Measurements from ENCODE around the gene NPR2. TPM values are rescaled to one million over a fixed set of nuclear protein-coding genes. Genes with fewer than 3 reads are reported as not detected.

Gene NPR2
- total RNA-seq, 1 experiment from 2014 or later: 2.1 TPM

DNA sequence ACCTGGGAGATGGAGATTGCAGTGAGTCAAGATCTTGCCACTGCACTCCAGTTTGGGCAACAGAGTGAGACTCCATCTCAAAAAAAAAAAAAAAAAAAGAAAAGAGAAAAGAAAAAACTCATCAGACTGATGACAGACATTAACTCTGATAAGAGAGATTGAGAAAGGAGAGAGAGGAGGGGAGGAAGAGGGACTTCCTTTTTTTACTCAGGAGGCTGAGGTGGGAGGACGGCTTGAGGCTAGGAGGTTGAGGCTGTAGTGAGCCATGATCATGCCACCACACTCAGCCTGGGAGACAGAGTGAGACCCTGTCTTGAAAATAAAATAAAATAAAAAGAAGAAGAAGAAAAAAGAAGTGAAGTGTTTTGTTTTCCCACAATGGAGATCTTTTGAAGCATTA is 27.6 kb upstream of the NPR2 start:
- DNase-seq (ENCODE audit: low read depth): no peak

GRCh38 chr9:35766997-35767396 is 24.4 kb upstream of the NPR2 start:
- DNase-seq (ENCODE audit: low read depth): no peak

GRCh38 chr9:35767458-35767857 is 23.9 kb upstream of the NPR2 start:
- DNase-seq (ENCODE audit: low read depth): no peak

GRCh38 chr9:35769763-35770162 is 21.6 kb upstream of the NPR2 start:
- no peak for DNase-seq (ENCODE audit: low read depth)

GRCh38 chr9:35771075-35771433 is 20.3 kb upstream of the NPR2 start:
- no peak for DNase-seq (ENCODE audit: low read depth)

DNA sequence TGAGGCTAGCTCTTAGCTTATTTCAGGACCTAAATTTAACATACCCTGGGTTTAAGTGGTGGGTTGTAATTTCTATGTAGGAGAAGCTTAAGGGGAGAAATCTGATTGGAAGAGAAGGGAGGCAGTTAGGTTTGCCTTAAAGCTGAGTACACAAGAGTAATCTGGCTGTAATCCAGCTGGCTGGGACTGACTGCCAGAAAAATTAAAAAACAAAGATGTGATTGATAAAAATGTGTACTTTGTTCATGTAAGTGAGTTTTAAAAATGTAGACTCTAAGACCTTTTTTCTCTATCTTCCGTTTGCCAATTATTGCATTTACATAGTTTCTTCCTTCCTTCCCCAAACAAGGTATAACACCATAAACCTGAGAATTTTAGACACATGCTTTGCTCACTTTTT is 19.9 kb upstream of the NPR2 start:
- no peak for DNase-seq (ENCODE audit: low read depth)

- no peak for DNase-seq (ENCODE audit: low read depth)
Observed at GRCh38 chr9:35771943-35772342, 19.4 kb upstream of the NPR2 start.

- DNase-seq (ENCODE audit: low read depth): no peak
Observed at GRCh38 chr9:35774907-35775635, 16.3 kb upstream of the NPR2 start.

- no peak for DNase-seq (ENCODE audit: low read depth)
Observed at GRCh38 chr9:35776018-35776417, 15.4 kb upstream of the NPR2 start.

GRCh38 chr9:35778496-35778895 is 12.9 kb upstream of the NPR2 start:
- DNase-seq (ENCODE audit: low read depth): no peak

GRCh38 chr9:35781066-35781465 is 10.3 kb upstream of the NPR2 start:
- no peak for DNase-seq (ENCODE audit: low read depth)

- DNase-seq (ENCODE audit: low read depth): no peak
Observed at GRCh38 chr9:35783418-35783817, 8.0 kb upstream of the NPR2 start.

- no peak for DNase-seq (ENCODE audit: low read depth)
Observed at GRCh38 chr9:35789541-35789940, 1.9 kb upstream of the NPR2 start.

DNA sequence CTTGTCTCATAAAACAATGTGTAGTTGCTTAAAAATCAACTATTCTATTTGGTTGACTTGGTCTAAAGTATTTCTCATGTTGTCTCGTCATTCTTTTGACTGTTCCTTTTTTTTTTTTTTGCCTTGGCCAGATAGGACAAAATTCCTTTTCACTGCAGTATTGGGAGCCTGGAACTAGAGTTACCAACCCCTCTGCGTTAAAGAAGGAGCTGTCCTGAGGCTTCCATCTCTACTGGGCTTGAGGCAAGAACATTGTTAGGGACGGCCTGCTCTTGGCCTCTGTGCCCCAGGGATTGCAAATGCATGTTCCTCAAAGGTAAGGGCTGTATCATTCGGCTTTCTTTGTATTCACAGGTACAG is 1.4 kb upstream of the NPR2 start:
- DNase-seq (ENCODE audit: low read depth): no peak

- DNase-seq (ENCODE audit: low read depth): peak; percentile 83
Observed at GRCh38 chr9:35790385-35791296, 750 bp upstream of the NPR2 start.

DNA sequence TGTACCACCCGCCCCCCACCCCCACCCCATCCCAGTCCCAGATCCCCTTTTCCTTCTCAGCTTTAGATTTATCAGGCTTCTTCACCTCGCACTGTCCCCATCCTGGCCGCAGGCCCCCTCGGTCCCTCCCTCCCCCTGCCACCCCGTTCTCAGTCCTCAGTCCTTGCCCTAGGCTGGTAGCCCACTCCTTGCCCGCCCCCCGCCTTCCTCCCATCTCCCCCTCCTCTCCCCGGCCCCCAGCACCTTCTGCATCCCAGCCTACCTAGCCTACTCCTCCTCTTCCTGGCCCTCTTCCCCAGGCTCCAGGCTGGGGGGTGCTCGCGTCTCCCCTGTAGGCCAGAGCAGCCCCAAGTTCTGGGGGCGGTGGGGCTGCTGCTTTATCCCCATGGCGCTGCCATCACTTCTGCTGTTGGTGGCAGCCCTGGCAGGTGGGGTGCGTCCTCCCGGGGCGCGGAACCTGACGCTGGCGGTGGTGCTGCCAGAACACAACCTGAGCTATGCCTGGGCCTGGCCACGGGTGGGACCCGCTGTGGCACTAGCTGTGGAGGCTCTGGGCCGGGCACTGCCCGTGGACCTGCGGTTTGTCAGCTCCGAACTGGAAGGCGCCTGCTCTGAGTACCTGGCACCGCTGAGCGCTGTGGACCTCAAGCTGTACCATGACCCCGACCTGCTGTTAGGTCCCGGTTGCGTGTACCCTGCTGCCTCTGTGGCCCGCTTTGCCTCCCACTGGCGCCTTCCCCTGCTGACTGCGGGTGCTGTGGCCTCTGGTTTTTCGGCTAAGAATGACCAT is 828 bp downstream of the NPR2 start:
- no peak for DNase-seq (ENCODE audit: low read depth)

- DNase-seq (ENCODE audit: low read depth): no peak
Observed at GRCh38 chr9:35792826-35793225, 1.4 kb downstream of the NPR2 start.

DNA sequence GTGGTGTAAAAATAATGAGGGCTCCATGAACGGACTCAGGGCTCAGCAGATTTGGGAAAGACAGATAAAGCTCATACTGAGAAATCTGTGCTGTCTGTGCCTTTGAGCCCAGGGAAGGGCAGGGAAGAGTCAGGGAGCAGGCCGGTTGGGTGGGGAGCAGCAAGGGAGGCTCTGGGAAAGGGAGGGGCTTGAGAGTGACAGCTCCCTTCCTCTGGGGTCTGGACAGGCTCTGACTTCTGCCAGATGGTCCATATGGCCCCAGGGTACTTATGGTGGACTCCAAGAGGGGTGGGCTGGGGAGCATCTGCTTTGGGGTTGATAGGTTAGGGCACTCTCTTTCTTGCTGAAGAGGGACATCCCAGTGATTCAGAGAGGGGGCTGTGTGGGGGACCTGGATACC is 2.1 kb downstream of the NPR2 start:
- no peak for DNase-seq (ENCODE audit: low read depth)

DNA sequence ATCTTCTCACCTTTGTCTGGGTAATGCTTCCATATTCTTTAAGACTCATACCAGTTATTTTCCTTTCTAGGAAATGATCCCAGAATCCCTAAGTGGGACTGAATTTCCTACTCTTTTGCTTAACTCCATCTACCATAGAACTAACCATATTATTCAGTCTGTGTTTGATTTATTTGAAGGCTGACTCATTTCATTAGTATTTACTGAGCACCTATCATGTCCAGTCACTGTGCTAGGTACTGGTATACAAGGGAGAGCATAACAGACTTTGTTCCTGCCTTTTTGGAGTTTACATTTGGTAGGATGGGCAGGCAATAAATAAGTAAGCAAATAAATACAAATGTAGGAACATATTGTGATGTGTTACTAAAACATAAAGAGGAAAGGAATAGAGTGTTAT is 4.3 kb downstream of the NPR2 start:
- no peak for DNase-seq (ENCODE audit: low read depth)

DNA sequence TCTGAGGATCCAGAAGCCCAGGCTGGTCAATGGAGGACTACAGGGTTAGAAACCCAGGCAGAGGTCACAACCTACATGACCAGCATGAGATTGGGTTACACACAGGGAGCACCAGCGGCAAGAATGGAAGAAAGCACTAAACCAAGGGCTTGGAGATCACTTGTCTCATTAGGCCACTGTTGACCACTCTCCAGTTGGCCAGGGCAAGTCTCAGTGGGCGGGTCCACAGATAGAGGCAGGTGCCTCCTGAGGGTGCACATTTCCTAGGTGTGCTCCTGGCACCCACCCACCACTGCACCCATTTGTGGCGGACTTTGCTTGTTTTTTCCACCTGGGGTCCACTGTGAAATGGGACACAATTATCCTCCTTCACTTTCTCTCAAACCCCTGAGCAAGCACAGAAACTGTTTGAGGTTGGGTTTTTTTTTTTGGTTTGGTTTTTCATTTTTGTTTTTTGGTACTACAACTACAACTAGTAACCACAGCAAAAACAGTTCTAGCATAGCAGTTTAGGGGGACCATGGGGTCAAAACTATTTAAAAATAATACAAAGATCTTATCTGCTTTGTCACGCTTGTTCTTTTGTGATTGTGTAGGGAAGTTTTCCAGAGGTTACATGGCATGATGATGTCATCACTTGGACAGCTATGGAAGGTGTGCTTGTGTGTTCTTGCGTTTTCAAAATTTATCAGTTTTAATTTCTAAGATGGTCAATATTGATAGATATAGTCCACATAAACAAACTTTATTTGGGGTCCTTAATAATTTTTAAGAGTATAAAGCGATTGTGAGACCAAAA is 6.1 kb downstream of the NPR2 start:
- no peak for DNase-seq (ENCODE audit: low read depth)

DNA sequence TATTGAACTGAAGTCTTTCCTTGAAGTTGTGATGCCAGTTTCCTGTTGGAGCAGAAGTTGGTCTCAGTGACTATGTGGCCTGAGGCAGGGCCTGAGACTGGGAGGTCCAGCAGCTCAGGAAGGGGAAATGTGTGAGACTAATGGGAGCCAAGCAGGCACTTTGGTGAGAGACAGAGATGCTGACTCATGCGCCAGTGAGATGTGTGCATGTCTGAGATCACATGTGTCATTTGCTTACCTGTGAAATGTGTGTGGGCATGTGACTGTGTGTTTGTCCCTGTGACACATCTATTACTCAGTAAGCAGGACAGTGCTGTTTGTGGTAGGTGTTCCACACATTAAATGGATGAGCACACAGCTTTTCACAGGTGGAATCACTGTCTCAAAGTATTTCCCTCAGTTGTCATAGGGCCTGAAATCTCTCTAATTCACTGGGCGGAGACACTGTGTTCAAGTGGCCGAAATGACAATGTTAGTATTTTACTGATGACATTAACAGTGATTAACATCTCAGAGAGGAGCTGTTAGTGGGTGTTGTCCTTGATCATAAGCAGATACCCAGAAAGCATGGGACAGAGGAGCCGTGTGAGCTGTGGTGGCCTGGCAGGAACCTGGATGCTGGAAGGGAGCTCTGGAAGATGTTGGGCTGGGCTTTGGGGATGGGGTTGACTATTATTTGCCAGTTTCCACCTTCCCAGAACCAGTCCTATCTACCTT is 7.4 kb downstream of the NPR2 start:
- DNase-seq (ENCODE audit: low read depth): peak; percentile 92
